C4-2B (cell line): ENCODE results near the gene GPR146.
A peak's percentile ranks its signal among the peaks of the same experiment; 100 is the strongest.

Experiments used
- H3K27ac ChIP-seq: fragments of 450-650 bp; 2 replicates; pipeline ENCODE4 v1.5.1; 2017
- CTCF ChIP-seq: fragments of 450-650 bp; conservative IDR thresholded peaks from 2 replicates; pipeline ENCODE4 v1.5.1; 2017; ENCODE audit warnings: mild to moderate bottlenecking
- ZFX ChIP-seq: fragments of 450-650 bp; IDR thresholded peaks from 2 replicates; pipeline ENCODE4 v1.6.1; 2017

Gene GPR146

DNA sequence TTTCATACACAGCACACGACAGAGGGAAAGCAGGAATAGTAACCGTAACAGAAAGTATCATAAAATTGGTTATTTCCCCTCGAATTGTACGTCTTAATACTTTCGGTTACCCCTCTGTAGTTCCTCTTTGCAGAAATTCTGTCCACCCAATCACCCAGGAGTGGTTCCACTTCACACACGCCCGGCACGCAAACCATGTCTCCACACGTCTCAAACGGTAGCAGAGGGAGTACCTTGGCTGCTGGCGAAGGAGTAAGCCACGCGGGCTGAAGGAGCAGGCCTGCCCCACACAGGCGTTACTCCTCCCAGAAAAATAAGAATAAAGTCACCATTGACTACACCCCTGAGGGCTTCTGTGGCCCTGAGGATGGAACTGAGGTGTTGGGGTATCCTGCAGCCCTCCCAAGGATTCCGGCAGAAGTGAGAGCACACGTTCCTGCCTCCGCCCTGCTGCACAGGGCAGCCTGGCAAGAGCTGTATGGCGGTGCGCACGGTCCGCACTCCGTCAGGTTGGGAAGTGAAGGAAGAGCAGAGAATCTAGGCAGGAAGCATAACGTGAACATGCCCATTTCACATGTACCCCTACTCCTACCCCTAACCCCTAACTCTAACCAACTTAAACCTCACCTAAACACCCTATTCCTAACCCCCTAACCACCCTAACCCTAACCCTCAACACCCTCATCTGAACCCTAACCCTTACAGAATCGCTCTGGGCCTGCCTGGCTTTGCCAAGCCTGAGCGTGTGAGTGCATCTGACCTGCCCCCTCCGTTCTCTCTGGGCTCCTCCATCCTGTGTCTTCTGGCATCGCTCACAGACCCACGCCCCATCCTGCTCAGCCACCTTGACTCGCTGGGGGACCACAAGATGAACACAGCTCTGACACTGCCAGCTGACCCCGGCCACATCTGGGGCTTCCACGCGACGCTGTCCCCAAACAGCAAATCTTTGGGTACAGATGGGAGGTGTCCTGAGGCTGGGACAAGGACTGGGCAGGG lies 18.2 kb downstream of the GPR146 start:
- no peak overlapping the region for H3K27ac ChIP-seq
- TF ChIP-seq ZFX: no peak
- no peak for TF ChIP-seq CTCF

DNA sequence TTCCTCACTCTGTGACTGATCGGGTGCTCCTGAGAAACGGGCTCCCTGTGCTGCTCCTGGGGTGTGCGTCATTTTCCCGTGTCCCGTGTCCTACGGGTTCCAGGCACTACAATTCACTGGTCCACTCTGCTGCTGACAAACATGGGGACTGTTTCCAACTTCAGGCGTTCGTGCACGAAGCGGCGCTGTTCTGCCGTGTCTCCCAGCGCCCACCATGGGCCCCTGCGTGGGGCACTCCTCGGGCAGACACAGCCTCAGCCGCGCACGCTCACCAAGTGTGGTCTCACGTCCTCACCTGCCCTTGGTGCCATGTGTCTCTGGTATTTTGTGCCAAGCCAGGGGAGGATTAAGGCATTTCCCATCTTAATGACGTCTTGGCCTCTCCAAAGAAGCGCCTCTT lies 19.0 kb downstream of the GPR146 start:
- no peak overlapping the region for H3K27ac ChIP-seq
- TF ChIP-seq CTCF: no peak
- no peak for TF ChIP-seq ZFX

DNA sequence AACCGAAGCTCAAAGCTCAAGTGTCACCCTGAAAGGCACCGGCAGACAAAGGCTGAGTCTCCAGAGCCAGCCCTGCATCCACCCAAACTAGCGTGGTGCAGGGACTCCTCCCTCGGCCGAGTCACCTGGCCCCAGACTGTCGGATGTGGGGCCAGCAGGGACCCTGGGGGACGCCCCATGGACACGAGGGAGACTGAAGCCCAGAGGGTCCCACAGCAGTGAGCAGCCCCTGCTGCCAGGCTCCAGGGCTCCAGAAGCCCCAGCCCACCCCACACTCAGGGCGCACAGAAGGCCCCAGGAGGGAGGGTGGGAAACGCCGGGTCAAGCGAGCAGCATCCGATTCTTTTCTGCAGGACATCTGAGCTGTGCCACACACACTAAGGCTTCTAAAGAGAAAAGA lies 20.2 kb downstream of the GPR146 start:
- TF ChIP-seq CTCF: no peak
- TF ChIP-seq ZFX: no peak

DNA sequence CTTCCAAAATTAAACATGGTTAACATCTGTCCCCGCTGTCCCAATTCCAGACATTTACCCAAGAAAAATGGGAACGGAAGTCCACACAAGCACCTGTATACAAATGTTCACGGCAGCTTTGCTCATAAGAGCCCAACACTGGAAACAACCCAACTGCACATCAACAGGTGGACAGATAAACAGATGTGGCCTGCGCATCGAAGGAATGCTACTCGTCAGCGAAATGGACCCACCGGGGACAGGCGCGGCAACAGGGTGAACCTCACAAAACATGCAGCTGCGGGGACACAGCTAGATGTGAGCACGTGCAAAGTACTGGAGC lies 20.9 kb downstream of the GPR146 start:
- TF ChIP-seq CTCF (no peak), ZFX (no peak)
- no peak overlapping the region for H3K27ac ChIP-seq

More for the DNA sequence above, 20.2 kb downstream of the GPR146 start:
- no peak overlapping the region for H3K27ac ChIP-seq

- H3K27ac ChIP-seq: no peak overlapping the region
- no peak for TF ChIP-seq ZFX
- peak; percentile 93 for TF ChIP-seq CTCF
Observed at GRCh38 chr7:1065585-1066241, 21.4 kb downstream of the GPR146 start.

DNA sequence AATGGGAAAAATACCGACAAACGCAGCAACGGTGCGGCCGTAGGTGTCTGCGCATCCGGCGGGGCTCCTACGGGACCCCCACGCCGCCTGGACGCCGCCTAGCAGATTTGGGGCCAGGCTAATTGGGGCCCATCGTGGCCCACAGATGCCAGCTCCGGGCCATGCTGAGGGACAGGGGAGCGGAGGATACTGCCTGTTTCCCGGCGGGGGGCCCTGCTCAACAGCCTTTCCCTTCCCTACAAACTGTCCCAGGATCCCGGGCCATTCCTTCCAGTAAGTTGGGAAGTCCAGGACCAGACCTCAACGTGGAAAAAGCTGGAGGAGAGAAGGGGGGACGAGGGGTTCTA lies 21.9 kb downstream of the GPR146 start:
- no peak overlapping the region for H3K27ac ChIP-seq
- TF ChIP-seq ZFX (no peak), CTCF (no peak)

DNA sequence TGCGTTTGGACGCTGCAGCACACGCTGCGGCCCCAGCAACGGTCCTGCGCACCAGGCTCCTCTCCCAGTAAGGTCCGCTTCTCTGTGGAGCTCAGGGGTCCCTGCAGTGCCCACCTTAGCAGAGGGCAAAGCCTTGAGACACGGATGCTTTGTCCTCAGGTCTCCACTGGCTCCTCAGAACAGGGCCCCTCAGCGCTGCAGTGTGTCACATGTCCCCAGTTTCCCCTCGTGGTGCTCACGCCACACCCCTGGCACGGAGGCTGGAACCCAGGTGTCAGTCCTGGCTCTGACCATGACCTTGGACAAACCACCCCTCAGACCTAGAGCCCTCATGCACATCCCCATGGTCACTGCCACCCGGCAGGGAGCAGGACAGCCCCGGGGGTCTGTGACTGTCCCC lies 23.7 kb downstream of the GPR146 start:
- no peak overlapping the region for H3K27ac ChIP-seq
- TF ChIP-seq ZFX: no peak
- TF ChIP-seq CTCF: no peak
